ENCODE results near the gene MBNL1. TPM values are rescaled to one million over a fixed set of nuclear protein-coding genes. Genes with fewer than 3 reads are reported as not detected.

The MBNL1 gene
- total and polyA plus RNA-seq, 2 of the 4 experiments (the other 2 are of a cell fraction): 127 to 664 TPM

- H3K4me1 ChIP-seq (ENCODE audit: control insufficient read depth, insufficient read depth, low read length): peaks cover 14% of the 10 kb centered on the region
- peaks cover 5 to 49% of the 10 kb centered on the region in 2 experiments; a peak in 3 of 4 replicates for H3K79me1 ChIP-seq (ENCODE audit: low read depth in 1 of 2, low read length in 2 of 2)
- H3K9me3 ChIP-seq (ENCODE audit: control insufficient read depth, insufficient read depth, low read length): no peaks in the 10 kb centered on the region
- H4K91ac ChIP-seq (ENCODE audit: insufficient read depth, low read depth, low read length): no peak overlapping the region
- no peak for DNase-seq
- ChIA-PET POLR2A (ENCODE audit: unreplicated experiment) (no interaction called here), CTCF (interaction anchor here (1.3 to 2.1 kb wide), 2 partner anchors 12 to 14 kb away, joined by 3 to 7 read pairs; no protein-coding TSS in a partner anchor)
- H2BK120ac ChIP-seq (ENCODE audit: low read depth, low read length): no peak overlapping the region
- H2AK9ac ChIP-seq (replicated peaks; ENCODE audit: low read depth, low read length, poor library complexity): no peak overlapping the region
- no peak overlapping the region for H3K23ac ChIP-seq (ENCODE audit: low read depth, low read length)
- H3K9me1 ChIP-seq (ENCODE audit: insufficient read depth, low read length): no peaks in the 10 kb centered on the region
- no peak overlapping the region; the same call in 1 of the 2 replicates for H3K4ac ChIP-seq (ENCODE audit: low read depth, low read length)
- no peak for ATAC-seq (ENCODE audit: low read depth)
- no peak overlapping the region; the same call in 1 of the 2 replicates for H2AK5ac ChIP-seq (ENCODE audit: low read depth, low read length)
- H3K36me3 ChIP-seq (ENCODE audit: control insufficient read depth, insufficient read depth, low read length): no peaks in the 10 kb centered on the region; the same call in 1 of the 2 replicates
- peak overlapping the region; percentile 23 for H2BK5ac ChIP-seq (ENCODE audit: low read depth, low read length, poor library complexity, severe bottlenecking)
- TF ChIP-seq RCOR1 (IDR thresholded peaks at IDR 0.05; ENCODE audit: insufficient replicate concordance, low read length): no peak
- peak; percentile 52; the same call in 1 of the 2 replicates for TF ChIP-seq CEBPB (IDR thresholded peaks at IDR 0.05; ENCODE audit: low read depth, low read length)
- peaks cover 32% of the 10 kb centered on the region; the same call in 1 of the 2 replicates for H4K20me1 ChIP-seq (ENCODE audit: insufficient read depth, low read length)
- H3K27me3 ChIP-seq (ENCODE audit: control insufficient read depth, insufficient read depth, low read length): no peaks in the 10 kb centered on the region
- intact Hi-C loops (cut with micrococcal nuclease): no loop called here
- no peak overlapping the region for H3K4me2 ChIP-seq (ENCODE audit: low read depth, low read length)
- H2AFZ ChIP-seq (replicated peaks; ENCODE audit: low read length, poor library complexity): no peak overlapping the region
- H4K5ac ChIP-seq (ENCODE audit: low read depth, low read length): no peak overlapping the region
- no peak overlapping the region for H3K56ac ChIP-seq (ENCODE audit: extremely low read depth, insufficient read depth, low read length)
- H2BK20ac ChIP-seq (ENCODE audit: low read depth, low read length): no peak overlapping the region
- WGBS, 2 experiments (ENCODE audit: extremely low coverage in 2 of 2, insufficient read length in 1 of 2): no CpG with 5 or more reads among the region's 4 CpGs
- in situ Hi-C loops (cut with MboI; ENCODE audit: low sequenced_read_pairs): no loop called here
- no peak overlapping the region for H2BK15ac ChIP-seq (ENCODE audit: low read depth, low read length)
- no peak overlapping the region for H3K14ac ChIP-seq (replicated peaks; ENCODE audit: low read depth, low read length)
- H3K27ac ChIP-seq (ENCODE audit: insufficient read depth, low read length): no peak overlapping the region
- no TSS peak for BruUV-seq (replicated peaks)
- no peak overlapping the region for H3K9ac ChIP-seq (ENCODE audit: low read depth, low read length)
- H4K8ac ChIP-seq (ENCODE audit: low read depth in 2 of 2, low read length in 2 of 2): no peak overlapping the region
- dilution Hi-C loops (cut with HindIII; ENCODE audit: low sequenced_read_pairs, unreplicated experiment): no loop called here
- no peak overlapping the region for H3K4me3 ChIP-seq (ENCODE audit: insufficient read depth, low read depth, low read length)
- H3K18ac ChIP-seq (ENCODE audit: low read depth, low read length): no peak overlapping the region
Observed at GRCh38 chr3:152317184-152317583, 48.5 kb downstream of the MBNL1 start.
